HG02943 (cell line): Measurements from ENCODE around the gene PDE3A.
"Not testable (repeated sequence)": the region's sequence is repeated elsewhere in the genome, so short reads cannot be mapped to it uniquely, and the experiment has no call there.

ENCODE experiments used
- ATAC-seq: cut with Tn5 transposase; IDR thresholded peaks from one replicate; pipeline ENCODE4 v1.9.1; 2021; ENCODE audit warnings: mild to moderate bottlenecking, low read depth, moderate library complexity; ENCODE audit not compliant: unreplicated experiment

PDE3A gene

DNA sequence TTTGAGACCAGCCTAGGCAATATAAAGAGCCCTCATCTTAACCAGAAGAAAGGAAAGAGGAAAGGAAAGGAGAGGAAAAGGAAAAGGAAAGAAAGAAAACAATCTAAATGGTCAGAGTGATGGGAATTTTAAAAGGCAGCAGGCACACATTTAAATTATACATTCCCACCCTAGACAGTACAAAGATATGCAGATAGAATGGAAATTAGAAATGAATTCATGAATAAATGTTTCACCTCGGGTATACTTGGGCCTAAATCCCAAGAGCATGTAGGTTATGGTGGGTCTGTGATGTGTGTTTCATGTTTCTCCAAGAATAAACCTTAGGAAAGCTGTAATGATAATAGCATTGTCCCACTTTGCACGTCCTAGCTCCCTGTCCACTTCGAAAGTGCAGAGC, 222.2 kb downstream of the PDE3A start:
- no peak for ATAC-seq

DNA sequence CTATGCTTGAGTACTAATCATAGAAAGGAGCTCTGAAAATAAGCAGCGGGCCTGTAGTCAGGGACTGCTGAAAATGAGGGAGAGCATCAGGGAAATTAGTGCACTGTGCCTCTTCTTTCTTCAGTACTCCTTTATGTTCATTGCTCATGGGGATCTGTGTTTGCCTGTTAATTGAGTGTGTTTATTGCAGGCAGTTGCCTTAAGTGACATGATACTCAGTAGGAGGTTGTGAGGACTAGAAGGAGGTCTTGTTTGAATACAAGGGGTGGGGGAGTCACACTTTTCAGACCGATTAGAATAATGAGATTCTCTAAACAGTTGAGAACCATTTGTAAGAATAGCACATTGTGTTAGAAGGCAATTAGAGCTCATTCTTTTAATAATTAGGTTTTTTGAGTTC, 224.2 kb downstream of the PDE3A start:
- no peak for ATAC-seq

DNA sequence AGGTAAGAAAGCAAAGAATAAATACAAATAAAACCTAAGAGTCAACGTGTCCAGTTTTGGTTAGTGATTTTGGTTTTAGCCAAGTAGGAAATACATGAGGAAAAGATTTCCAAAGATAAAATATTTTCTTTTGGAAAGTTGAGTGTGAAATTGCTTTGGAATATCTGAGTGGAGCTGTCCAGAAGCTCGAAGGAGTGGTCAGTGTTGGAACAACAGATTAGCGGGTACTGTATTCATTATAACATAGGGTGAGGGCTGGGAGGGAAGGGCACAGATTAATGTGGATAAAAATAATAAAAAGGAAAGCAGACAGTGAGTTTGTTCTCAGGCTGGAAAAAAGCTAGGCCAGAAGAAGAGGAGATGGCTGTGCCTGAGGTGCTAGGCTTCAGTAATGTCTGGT, 225.3 kb downstream of the PDE3A start:
- ATAC-seq: no peak

DNA sequence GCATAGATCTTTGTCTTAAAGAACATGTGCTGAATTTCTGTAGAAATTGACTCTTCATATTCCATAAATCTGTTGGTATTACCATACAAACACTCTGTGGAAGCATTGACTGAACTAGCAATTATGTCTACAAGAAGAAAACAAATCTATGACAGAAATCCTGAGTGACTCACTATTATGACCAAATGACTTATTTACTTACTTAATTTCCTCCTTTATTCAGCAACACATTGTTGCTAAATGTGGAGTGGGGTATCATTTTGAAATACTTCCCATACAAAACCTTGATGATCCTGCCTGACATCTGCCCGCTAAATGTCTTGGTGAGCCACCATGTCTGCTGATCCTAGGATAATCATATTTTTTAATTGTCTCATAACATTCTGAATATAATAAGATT, 227.7 kb downstream of the PDE3A start:
- ATAC-seq: no peak

DNA sequence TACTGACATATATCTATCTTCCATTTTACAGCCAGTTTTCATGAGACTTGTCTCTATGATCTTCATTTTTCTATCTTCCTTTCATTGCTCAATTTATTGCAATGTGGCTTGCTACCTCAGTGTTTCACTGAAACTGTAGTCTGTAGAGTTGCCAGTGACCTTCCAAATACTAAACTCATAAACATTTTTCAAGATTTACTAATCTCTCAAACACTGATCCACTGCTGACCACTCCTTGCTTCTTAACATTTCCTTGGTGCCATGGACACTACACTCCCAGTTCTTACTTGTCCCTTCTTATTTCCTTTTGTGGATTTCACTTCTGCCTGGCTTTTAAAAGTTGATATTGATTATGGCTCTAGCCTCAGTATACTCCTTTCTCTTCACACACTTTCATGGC, 231.4 kb downstream of the PDE3A start:
- ATAC-seq: no peak

DNA sequence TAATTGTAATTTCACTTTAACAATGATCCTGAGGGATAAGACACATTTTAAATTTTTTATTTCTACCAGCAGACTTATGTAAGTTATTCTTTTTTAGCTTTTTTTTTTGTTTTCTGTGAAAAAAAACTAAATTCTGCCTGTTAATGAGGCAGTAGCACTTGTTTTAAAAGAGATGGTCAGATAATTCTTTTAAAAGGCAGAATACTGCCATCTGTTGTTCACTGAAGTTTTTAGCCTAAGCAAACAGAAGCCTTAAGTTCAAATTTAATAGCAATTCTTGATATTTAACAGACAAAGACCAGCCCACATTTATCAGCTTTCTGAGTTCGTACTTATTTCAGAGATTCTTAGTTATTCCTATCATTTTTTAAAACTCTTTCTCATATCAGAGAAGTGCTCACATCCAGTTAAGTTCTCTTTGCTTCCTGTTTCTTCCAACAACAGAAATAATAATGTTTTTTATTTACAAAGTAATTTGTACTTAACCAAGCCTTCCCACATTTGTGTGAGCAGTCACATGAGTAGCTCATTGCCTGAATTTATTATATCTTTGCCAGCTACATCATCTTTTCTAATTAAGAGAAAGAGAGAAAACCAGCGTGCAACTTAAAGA, 233.4 kb downstream of the PDE3A start:
- no peak for ATAC-seq

DNA sequence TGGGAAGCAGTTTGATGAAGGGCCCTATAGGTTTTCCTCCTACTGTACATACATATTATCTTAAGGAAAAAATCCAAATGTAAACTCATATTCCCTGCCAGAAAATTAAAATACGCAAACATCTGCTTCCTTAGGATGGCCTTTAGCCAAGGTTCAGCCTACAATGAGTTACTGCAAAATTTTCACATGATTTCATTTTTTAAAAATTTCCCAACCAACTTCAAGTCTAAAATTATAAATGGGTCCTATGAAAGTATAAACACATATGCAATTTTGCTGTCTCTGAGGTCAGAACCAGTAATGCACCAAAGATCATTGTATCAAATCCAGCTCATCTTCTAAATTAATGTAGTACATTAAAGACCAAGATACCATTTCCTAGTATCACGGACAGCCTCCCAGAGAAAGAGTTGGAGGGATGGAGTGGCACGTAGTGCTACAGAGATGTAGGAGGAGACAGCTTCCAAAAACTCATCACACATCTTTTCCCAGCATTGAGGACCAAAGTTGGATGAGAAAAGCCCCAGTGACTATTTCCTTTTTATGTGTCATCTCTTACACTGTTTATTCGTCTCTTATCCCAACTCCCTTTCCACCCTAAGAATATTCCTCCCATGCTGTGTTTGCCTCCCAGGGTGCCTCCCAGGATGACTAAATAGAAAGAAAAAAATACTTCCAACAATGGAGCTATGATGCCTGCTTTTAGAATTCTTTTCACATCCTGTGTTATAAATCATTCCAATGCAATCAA, 234.5 kb downstream of the PDE3A start:
- no peak for ATAC-seq

DNA sequence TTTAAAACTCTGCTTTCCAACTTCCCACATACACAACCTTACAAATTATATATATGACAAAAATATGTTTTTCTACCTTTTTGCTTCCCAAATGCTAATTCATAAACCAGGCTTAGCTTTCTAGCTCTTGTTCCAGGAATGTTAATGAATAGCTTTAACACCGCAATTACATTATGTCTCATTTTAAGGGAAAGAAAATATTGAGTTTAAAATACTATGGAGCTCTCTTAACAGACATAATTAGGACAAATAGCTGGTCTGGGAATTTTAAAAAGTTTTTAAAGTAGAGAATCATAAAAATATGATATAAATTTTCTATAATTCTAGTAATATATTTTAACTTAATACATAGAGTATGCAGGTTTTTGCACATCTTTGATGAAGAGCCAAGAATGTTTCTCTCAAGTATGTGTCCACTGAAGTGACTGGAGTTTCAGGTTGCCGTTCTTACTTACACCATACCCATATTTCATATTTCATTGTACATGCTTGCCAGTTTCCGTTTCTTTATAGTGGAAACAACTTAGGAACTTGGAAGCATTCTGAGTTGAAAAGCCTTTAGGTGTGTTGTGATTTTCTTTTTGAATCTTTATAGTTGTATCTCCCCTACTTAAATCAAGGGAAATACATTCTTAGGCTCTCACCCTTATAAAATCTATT, 236.2 kb downstream of the PDE3A start:
- ATAC-seq: no peak

DNA sequence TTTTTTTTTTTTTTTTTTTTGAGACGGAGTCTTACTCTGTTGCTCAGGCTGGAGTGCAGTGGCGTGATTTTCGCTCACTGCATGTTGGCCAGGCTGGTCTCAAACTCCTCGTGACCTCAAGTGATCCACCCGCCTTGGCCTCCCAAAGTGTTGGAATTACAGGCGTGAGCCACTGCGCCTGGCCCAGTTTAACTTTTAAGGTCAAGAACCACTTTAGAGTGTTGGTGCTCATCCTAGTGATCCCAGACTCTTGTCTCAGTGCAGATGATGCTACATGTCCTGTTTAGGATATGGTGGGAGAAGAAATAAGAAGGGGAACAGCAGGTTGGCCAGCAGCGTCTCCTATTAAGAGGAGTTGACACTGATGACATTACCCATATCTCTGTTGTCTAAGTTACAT, 246.7 kb downstream of the PDE3A start:
- ATAC-seq: not testable (repeated sequence)

DNA sequence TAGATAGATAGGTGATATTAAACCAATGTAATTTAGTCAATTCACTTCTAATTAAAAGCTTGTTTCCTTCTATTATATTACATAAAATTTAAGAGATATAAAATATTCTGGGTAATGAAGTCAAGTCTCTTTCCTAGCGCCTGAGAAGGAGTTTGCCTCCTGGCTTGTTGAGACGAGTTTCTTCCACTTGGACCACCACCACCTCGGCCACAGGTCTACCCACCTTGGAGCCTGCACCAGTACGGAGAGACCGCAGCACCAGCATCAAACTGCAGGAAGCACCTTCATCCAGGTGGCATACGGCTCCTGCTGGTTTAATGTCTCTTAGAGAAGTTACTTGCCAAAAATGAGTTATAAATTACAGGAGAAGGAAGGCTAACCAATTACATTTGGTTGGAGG, 247.8 kb downstream of the PDE3A start:
- no peak for ATAC-seq

DNA sequence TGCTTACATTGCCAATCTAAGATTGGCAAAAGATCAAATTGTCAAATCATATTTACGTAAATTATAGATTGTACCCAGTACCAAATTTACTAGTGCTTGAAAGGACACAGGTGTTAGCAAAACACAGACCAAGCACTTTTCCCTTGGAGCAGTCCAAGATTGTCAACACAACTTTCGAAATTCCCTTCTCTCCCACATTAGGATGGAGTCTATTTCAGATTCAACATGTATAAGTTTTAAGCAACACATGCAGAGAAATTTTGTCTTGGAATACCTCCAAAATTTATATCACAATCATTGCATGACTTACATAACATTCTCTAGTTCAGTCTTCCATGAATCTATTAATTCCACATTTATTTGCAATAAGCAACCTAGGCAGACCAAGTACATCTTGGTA, 251.9 kb downstream of the PDE3A start:
- ATAC-seq: no peak

DNA sequence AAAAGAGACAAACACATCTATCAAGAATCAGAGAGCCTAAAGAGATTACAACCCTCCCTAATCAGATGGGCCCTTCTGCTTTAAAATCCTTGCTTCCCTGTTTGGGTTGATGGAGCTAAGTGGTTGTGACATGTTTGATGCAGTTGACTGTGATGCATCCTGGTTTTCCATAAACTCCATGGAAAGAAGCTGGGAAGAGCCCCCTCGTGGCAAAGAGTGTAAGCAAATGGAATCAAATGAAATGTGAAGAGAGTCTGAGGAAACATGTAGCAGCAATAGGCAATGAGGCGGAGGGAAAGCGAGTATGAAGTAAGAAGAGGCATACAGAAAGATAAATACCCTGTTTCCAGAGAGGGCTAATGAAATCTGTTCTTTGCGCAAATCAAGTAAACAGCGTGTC, 256.4 kb downstream of the PDE3A start:
- no peak for ATAC-seq

DNA sequence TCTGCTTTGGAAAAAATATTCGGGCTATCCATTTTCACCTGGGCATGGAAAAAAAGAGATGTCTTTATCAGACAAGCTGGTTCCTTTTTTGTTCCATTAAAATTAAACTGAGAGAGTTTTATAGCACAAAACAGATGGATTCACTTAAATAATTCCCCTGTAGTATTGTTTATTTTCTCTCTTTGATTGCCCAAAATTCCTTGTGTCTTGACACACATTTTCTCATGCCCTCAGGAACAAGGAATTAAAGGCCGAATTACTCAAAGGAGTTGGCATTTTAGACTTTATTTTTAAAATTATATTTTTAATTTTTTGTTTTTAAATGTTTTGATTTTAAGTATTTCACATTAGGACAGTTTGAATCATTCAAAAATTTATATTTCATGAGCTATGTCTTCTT, 257.2 kb downstream of the PDE3A start:
- no peak for ATAC-seq

DNA sequence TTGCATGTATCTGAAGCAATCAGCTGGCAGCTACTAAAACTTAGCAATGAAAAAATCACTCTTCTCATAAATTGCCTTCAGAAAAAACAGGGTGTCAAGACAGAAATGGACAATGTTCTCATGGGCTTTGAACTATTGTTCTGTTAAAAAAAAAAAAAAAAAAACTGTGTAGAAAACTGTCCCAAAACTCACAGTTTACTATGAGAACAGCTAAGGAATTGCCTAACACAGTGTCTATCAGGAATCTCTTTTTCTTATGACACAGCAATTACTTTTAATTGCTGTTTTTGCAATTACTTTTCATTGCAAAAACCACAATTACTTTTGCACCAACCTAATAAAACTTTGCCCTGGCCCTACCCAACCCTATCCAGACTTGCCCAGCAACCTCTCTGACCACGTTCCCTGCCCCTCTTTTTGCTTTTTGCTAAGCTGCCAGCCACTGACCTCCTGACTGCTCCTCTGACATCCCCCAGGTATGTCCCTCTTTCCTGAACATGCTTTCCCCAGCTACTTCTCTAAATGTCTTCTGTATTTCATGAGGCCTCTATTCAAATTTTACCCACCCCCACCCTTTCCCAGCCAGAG, 258.8 kb downstream of the PDE3A start:
- no peak for ATAC-seq

DNA sequence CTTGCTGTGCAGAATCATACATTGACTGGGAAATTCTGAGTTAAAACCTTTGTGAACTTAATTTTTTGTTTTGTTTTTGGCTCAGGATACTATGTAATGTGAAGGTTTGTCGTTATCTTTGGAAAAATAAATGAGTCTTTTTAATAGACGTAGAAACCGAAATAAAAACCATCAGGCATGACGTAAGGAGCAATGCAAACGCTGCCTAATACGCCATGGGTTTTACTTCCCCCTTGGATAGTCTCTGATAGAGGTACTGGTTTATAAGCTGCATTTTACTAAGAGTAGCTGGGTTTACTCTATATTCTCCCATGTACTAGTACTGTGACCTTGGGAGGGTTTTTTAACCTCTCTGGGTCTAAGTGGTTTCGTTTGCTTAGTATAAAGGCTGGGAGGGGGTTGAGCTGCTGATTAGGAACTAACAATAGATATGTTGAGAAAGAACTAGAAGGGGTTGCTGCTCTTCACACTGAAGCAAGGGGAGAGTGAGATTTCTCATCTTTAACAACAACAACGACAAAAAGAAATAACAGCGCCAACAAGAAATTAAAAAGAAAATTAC, 260.0 kb downstream of the PDE3A start:
- ATAC-seq: no peak

DNA sequence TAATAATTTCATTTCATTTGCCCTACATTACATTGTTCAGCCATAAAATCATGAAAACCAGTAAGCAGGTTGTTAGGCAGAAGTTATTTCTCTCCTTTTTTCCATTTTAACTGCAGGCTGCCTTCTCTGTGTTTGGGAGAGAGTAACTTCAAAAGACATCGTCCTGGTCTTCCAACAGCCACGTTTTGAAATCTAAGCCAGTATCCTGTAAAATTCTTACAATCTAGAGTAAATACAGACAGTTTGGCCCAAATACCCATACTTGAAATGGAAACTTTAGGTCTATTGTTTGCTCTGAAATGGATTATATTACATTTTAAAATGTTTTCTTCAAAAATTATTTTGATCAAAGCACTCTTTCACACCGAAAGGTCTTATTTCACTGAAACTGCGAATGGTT, 260.7 kb downstream of the PDE3A start:
- no peak for ATAC-seq

DNA sequence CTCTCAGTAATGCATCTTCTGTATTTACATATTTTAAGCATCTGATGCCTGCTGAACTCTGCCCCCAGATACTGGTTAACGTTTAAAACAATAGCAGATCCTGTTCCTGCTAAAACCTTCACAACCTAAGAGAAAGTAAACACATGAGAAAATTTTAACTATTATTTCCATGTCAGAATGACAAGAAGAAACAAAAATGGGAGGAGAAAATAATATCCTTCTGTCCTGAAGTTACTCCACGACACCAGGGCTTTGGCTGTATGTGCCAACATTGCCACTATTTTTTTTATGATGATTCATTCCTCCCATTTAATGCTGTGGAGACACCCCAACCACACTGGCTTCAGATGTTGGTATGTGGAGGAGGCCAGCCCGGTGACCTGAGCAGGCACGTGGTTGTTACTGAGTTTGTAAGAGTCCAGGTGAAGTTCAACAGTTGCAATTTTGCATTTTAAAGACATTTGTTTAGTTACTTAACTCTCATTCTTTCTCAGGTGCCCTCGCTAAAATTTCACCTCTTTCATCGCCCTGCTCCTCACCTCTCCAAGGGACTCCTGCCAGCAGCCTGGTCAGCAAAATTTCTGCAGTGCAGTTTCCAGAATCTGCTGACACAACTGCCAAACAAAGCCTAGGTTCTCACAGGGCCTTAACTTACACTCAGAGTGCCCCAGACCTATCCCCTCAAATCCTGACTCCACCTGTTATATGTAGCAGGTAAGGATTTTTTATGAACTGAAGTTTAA, 261.2 kb downstream of the PDE3A start:
- ATAC-seq: no peak

DNA sequence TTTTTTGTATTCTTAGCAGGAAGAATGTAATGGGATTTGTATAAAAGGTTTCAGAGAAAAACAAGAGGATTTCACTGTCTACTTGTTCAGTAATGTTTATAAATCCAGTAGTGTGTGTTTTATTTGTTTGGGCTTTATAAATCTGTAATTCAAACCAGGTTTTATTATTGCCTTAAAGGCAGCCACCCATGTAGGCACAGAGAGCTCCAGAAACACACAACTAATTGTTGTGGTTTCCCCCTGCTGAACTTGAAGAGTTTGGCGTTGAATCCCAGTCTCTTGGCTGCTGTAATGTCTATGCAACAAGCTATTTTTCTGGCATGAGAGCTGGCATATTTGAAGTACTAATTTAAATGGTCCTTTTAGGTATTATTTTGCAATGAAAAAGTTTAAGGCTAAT, 263.4 kb downstream of the PDE3A start:
- no peak for ATAC-seq

DNA sequence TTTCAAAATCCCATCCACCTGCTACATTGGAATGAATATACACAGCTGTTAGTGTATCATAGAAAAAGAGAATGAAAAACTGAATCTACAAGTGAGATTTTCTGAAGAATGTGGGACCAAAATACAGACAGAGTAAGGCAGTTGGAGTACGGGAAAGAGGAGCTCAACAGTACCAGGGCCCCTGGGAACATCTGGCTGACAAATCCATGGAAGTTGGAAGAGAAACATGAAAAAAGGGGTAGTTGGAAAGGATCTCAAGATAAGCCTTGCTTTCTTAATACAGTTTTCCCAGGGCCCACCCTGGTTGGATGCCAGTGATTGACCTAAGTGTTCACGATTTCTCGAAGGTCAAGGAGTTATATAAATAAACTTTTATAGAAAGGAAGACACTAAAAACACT, 272.8 kb downstream of the PDE3A start:
- no peak for ATAC-seq

DNA sequence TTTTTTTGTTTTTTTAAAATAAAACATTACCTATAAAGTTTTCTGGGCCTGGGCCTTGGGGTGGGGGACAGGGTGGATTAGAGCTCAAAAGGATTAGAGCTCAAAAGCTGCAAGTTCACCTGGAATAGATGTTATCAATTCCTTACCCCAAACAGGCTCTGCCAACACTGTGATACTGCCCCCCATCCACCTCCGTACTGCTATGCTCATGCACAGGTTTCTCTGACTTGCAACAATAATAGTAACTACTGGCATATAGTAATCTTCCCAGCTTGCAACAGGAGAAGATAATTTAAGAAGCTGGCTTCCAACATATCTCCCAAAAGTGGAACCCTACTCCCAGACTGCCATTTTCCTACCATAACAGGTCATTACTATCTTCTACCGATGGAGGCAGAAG, 275.5 kb downstream of the PDE3A start:
- no peak for ATAC-seq
